Stimulated activated memory B cell treated with anti-CD40 and anti-IgM and Interleukin-4, amounts not matched to agents 10 μg/mL and 1 μg/mL and 100 μg/mL, for 72 hours (primary cell): Measurements from ENCODE around the gene HNF1B.
A peak's percentile ranks its signal among the peaks of the same experiment; 100 is the strongest.

Source experiments
- ATAC-seq: fragments of 150-1000 bp; cut with Tn5 transposase; 2 replicates; pipeline ENCODE4 v1.10.0; 2021
- H3K27ac Mint-ChIP-seq: one replicate; pipeline ENCODE4 v1.8.0; 2022; ENCODE audit warnings: mild to moderate bottlenecking, mixed read lengths
- H3K27me3 Mint-ChIP-seq: one replicate; pipeline ENCODE4 v1.8.0; 2022; ENCODE audit warnings: mixed read lengths
- H3K36me3 Mint-ChIP-seq: one replicate; pipeline ENCODE4 v1.8.0; 2022; ENCODE audit warnings: mixed read lengths
- H3K4me1 Mint-ChIP-seq: one replicate; pipeline ENCODE4 v1.8.0; 2022; ENCODE audit warnings: mixed read lengths
- H3K4me3 Mint-ChIP-seq: one replicate; pipeline ENCODE4 v1.8.0; 2022; ENCODE audit warnings: mild to moderate bottlenecking, moderate library complexity, mixed read lengths
- H3K9me3 Mint-ChIP-seq: one replicate; pipeline ENCODE4 v1.8.0; 2022; ENCODE audit warnings: mixed read lengths

HNF1B gene

DNA sequence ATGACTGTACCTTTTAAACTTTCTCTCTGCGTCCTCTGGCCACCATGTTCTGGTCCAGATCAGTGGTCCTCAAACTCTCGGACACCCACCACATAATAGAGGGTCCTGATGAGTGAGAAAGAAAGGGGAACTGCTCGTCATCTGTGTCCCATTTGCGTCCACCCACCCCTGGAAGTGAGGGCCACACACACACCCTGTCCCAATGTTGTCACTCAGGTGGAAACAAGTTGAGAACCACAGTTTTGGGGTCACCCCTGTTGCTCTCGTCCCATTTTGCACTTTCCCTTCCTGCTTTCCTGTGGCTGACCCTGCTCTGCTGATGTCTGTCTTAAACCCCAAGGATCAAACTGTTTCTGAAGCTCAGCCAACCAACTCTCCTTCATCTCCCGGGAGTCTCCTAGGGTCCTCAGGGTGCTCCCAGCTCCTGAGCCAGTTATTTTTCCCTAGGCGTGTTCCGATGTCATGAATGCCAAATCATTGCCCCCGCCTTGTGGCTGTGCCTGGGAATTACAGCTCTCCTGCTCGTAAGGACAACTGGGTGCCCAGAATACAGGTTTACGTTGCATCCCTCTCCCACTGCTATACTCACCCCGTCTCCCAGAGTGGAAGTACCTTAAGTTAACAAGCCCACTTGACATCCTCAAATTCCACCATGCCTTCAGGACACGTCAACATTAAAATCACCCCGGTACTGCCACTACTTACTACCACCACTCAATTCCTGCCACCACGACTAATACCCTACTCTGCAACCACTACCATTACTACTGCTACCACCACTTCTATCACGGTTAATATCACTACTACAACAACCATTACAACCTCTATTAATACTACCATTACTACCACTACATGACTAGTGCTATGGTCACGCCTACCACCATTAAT lies 26.0 kb upstream of the HNF1B start:
- no peak for ATAC-seq
- H3K27me3 Mint-ChIP-seq, result no peaks in the 10 kb centered on the region
- no peaks in the 10 kb centered on the region for H3K36me3 Mint-ChIP-seq
- H3K4me1 Mint-ChIP-seq, result peaks cover 67% of the 10 kb centered on the region
- H3K4me3 Mint-ChIP-seq, result peak overlapping the region; percentile 25
- H3K9me3 Mint-ChIP-seq, result peaks cover 2% of the 10 kb centered on the region
- H3K27ac Mint-ChIP-seq, result peak overlapping the region; percentile 68

DNA sequence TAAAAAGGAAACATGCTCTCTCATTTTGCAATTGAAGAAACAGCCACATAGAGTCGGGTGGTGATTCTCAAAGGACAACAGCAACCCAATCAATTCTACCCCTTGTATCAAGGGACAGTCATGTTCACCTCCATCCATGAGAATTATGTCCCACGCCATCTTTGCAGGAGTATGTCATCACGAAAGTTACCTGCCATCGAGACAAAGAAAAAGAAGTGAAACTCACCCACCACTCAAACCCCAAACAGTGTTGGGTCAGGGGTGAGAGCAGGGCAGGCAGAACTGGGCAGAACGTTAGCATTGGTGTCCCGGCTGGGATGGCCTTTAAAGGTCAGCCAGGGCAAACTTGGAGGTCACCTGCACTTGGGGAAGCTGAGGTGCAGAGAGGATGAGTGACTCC lies 24.2 kb upstream of the HNF1B start:
- H3K27me3 Mint-ChIP-seq, result no peaks in the 10 kb centered on the region
- H3K36me3 Mint-ChIP-seq, result no peaks in the 10 kb centered on the region
- H3K9me3 Mint-ChIP-seq, result peaks cover 2% of the 10 kb centered on the region
- peak; percentile 88 for ATAC-seq
- peak overlapping the region; percentile 68 for H3K27ac Mint-ChIP-seq
- H3K4me1 Mint-ChIP-seq, result peaks cover 66% of the 10 kb centered on the region
- H3K4me3 Mint-ChIP-seq, result no peak overlapping the region

- ATAC-seq, result peak; percentile 37
- Mint-ChIP-seq H3K4me3 (no peak overlapping the region), H3K4me1 (peaks cover 60% of the 10 kb centered on the region), H3K27me3 (no peaks in the 10 kb centered on the region), H3K9me3 (peaks cover 2% of the 10 kb centered on the region), H3K27ac (peak overlapping the region; percentile 68), H3K36me3 (no peaks in the 10 kb centered on the region)
Measured at GRCh38 chr17:37768438-37768837, 23.6 kb upstream of the HNF1B start.

DNA sequence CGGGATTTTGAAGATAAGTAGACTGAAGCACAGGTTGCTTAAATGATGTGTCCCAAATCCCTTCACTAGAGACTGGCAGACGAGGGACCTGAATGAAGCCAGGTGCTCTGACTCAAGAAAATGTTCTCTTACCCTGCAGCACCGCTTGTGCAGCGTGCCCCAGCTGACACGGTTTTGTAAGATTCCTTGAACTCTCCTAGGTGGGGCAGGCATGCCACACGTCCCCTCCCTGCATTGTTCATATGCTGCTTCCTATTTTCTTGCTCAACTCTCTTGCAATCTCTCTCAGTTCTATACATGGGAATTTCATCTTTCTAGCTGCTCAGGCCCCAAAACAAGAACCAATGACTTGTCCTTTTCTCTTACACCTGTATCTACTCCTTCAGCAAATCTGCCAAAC lies 22.1 kb upstream of the HNF1B start:
- Mint-ChIP-seq H3K27ac (peak overlapping the region; percentile 68), H3K9me3 (peaks cover 2% of the 10 kb centered on the region), H3K4me3 (no peak overlapping the region), H3K4me1 (peaks cover 58% of the 10 kb centered on the region), H3K36me3 (no peaks in the 10 kb centered on the region), H3K27me3 (peaks cover 9% of the 10 kb centered on the region)
- ATAC-seq, result no peak

- H3K36me3 Mint-ChIP-seq, result no peaks in the 10 kb centered on the region
- H3K27ac Mint-ChIP-seq, result no peak overlapping the region
- H3K27me3 Mint-ChIP-seq, result peaks cover 18% of the 10 kb centered on the region
- peaks cover 49% of the 10 kb centered on the region for H3K4me1 Mint-ChIP-seq
- peaks cover 2% of the 10 kb centered on the region for H3K9me3 Mint-ChIP-seq
- no peak overlapping the region for H3K4me3 Mint-ChIP-seq
- no peak for ATAC-seq
Measured at GRCh38 chr17:37764383-37764782, 19.5 kb upstream of the HNF1B start.

GRCh38 chr17:37762666-37763065 lies 17.8 kb upstream of the HNF1B start:
- peaks cover 35% of the 10 kb centered on the region for H3K27me3 Mint-ChIP-seq
- peaks cover 35% of the 10 kb centered on the region for H3K4me1 Mint-ChIP-seq

GRCh38 chr17:37761961-37762360 lies 17.1 kb upstream of the HNF1B start:
- no peaks in the 10 kb centered on the region for H3K9me3 Mint-ChIP-seq
- no peak overlapping the region for H3K27ac Mint-ChIP-seq
- H3K36me3 Mint-ChIP-seq, result peaks cover 6% of the 10 kb centered on the region
- H3K27me3 Mint-ChIP-seq, result peaks cover 39% of the 10 kb centered on the region
- no peak overlapping the region for H3K4me3 Mint-ChIP-seq
- no peak for ATAC-seq
- peaks cover 28% of the 10 kb centered on the region for H3K4me1 Mint-ChIP-seq

More at GRCh38 chr17:37762666-37763065, 17.8 kb upstream of the HNF1B start:
- H3K27ac Mint-ChIP-seq, result no peak overlapping the region
- peaks cover 6% of the 10 kb centered on the region for H3K36me3 Mint-ChIP-seq
- H3K9me3 Mint-ChIP-seq, result peaks cover under 1% of the 10 kb centered on the region
- no peak overlapping the region for H3K4me3 Mint-ChIP-seq
- no peak for ATAC-seq

GRCh38 chr17:37761059-37761458 lies 16.2 kb upstream of the HNF1B start:
- Mint-ChIP-seq H3K27me3 (peaks cover 39% of the 10 kb centered on the region), H3K36me3 (peaks cover 6% of the 10 kb centered on the region), H3K4me3 (no peak overlapping the region), H3K4me1 (peaks cover 27% of the 10 kb centered on the region), H3K27ac (no peak overlapping the region), H3K9me3 (no peaks in the 10 kb centered on the region)
- peak; percentile 87 for ATAC-seq

- Mint-ChIP-seq H3K4me1 (peaks cover 16% of the 10 kb centered on the region), H3K4me3 (no peak overlapping the region), H3K9me3 (no peaks in the 10 kb centered on the region), H3K27ac (peak overlapping the region; percentile 46), H3K27me3 (peaks cover 39% of the 10 kb centered on the region), H3K36me3 (peaks cover 6% of the 10 kb centered on the region)
- no peak for ATAC-seq
Measured at GRCh38 chr17:37759014-37759637, 14.3 kb upstream of the HNF1B start.

DNA sequence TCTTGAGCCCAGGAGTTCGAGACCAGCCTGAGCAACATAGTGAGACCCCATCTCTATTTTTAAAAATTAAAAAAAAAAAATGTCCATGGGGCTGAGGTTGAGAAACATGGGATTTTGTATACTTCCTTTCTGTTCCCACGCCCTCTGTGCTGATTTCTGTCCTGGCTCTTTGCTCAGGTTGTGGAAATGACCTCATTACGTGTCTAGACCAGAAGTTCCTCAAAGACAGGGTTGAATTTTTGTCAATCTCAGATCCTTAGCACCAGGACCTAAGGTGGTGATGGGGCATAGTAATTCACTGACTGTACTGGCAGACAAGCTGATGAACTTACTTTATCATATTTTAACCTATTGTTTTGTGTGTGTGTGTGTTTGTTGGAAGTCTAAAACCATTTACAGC lies 11.2 kb upstream of the HNF1B start:
- Mint-ChIP-seq H3K9me3 (no peaks in the 10 kb centered on the region), H3K36me3 (peaks cover 6% of the 10 kb centered on the region), H3K27me3 (peaks cover 27% of the 10 kb centered on the region), H3K4me1 (peaks cover 2% of the 10 kb centered on the region), H3K4me3 (no peak overlapping the region), H3K27ac (no peak overlapping the region)
- ATAC-seq, result no peak

DNA sequence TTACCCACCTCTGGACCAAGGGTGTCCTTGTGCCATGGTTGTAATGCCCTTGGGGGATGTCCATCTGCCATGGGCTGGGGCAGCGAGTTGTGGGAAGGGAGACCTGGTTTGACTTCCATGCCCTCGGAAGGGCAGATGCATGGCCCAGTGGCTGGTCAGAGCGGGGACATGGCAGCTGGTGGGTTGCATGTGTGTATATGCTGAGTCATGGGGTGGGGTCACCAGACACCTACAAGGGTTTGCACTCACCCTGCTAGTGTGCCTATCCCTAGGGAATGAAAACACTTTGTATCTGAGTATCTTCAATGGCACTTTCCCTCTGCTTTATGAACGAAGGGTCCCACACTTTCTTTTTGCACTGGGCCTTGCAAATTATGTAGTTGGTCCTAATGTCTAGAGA lies 10.6 kb upstream of the HNF1B start:
- Mint-ChIP-seq H3K4me3 (no peak overlapping the region), H3K4me1 (no peaks in the 10 kb centered on the region), H3K36me3 (peaks cover 6% of the 10 kb centered on the region), H3K27ac (no peak overlapping the region), H3K9me3 (no peaks in the 10 kb centered on the region), H3K27me3 (peaks cover 27% of the 10 kb centered on the region)
- no peak for ATAC-seq

- ATAC-seq, result no peak
- no peak overlapping the region for H3K27ac Mint-ChIP-seq
- H3K4me3 Mint-ChIP-seq, result no peak overlapping the region
- peaks cover 6% of the 10 kb centered on the region for H3K36me3 Mint-ChIP-seq
- H3K4me1 Mint-ChIP-seq, result no peaks in the 10 kb centered on the region
- H3K27me3 Mint-ChIP-seq, result peaks cover 21% of the 10 kb centered on the region
- H3K9me3 Mint-ChIP-seq, result no peaks in the 10 kb centered on the region
Measured at GRCh38 chr17:37754363-37754762, 9.5 kb upstream of the HNF1B start.

DNA sequence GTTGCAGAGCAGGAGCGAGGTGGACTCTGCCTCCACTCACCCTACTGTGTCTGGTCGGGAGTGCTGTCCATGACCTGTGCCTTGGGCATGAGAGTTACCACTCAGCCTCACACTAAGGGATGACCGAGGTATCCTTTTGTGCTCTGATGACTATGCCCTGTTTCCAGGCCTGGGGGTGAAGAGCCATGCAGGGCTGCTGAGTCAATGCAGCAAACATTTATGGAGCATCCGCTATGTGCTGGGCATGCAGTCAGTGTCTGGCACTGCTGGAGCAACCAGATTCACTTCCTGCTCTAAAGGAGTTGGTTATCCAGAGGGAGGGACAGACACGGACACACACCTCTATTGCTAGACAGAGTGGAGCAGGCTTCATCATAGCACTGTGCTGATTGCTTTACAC lies 7.6 kb upstream of the HNF1B start:
- Mint-ChIP-seq H3K27me3 (peaks cover 17% of the 10 kb centered on the region), H3K4me3 (no peak overlapping the region), H3K4me1 (no peaks in the 10 kb centered on the region), H3K9me3 (no peaks in the 10 kb centered on the region), H3K27ac (no peak overlapping the region), H3K36me3 (no peaks in the 10 kb centered on the region)
- peak; percentile 43 for ATAC-seq

- no peak overlapping the region for H3K4me3 Mint-ChIP-seq
- H3K4me1 Mint-ChIP-seq, result peaks cover 14% of the 10 kb centered on the region
- ATAC-seq, result peak; percentile 54
- H3K9me3 Mint-ChIP-seq, result no peaks in the 10 kb centered on the region
- H3K36me3 Mint-ChIP-seq, result no peaks in the 10 kb centered on the region
- H3K27me3 Mint-ChIP-seq, result peaks cover 29% of the 10 kb centered on the region
- H3K27ac Mint-ChIP-seq, result no peak overlapping the region
Measured at GRCh38 chr17:37750768-37751475, 6.1 kb upstream of the HNF1B start.

GRCh38 chr17:37750292-37750691 lies 5.4 kb upstream of the HNF1B start:
- Mint-ChIP-seq H3K27me3 (peaks cover 34% of the 10 kb centered on the region), H3K4me3 (no peak overlapping the region), H3K4me1 (peaks cover 21% of the 10 kb centered on the region), H3K36me3 (no peaks in the 10 kb centered on the region), H3K27ac (no peak overlapping the region), H3K9me3 (no peaks in the 10 kb centered on the region)
- no peak for ATAC-seq
